ENCODE results near the gene BACE2. TPM values are rescaled to one million over a fixed set of nuclear protein-coding genes. Genes with fewer than 3 reads are reported as not detected.
A peak's percentile ranks its signal among the peaks of the same experiment; 100 is the strongest.

Gene BACE2
- total RNA-seq, 1 experiment from 2014 or later: 21.3 TPM

DNA sequence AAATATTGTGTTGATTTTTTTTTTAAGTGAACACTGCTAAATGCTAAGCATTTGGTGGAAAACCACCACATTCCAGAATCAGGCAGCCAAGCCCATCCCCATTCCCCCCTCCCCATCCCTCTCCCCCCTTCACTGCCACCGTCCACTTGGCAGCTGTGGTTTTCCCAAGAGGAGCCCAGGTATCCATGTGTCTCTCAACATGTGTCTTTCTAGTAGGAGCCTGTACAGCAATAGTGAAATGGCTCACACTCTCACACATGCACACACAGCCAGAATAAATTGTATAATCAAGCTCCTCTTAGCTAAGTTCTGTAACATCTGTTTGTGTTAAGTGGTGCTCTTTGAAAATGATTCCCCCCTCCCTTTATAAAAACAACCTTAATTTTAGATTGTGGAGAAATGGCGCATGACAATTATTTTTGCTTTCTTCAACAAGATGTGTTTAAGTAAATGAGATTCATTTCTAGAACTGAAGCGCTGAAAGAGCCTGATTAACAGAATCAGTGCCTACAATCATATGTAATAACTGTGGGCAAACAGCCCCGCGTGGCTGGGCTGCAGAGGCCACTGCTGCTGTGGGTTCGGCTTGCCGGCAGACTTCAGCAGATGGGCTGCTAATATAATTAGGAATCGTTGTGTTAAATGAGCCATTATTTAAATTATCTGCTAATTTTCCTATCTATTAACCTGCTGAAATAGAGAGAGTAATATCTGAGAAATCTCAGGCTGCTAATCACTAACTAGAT is 43.3 kb downstream of the BACE2 start:
- POLR2A ChIA-PET: interaction anchor here (1.2 kb wide), 1 partner anchor 26 kb away, joined by 3 read pairs; no protein-coding TSS in a partner anchor
- DNase-seq (ENCODE audit: unreplicated experiment): no peak
- Mint-ChIP-seq H3K4me1 (ENCODE audit: insufficient read depth, unreplicated experiment) (peaks cover 10% of the 10 kb centered on the region), H3K4me3 (ENCODE audit: unreplicated experiment) (no peak overlapping the region), H3K27ac (ENCODE audit: low read depth, unreplicated experiment) (no peak overlapping the region), H3K9me3 (ENCODE audit: unreplicated experiment) (no peaks in the 10 kb centered on the region), H3K36me3 (ENCODE audit: insufficient read depth, unreplicated experiment) (peaks cover 5% of the 10 kb centered on the region), H3K27me3 (ENCODE audit: insufficient read depth, unreplicated experiment) (no peaks in the 10 kb centered on the region)
- CTCF ChIA-PET: interaction anchor here (0.8 kb wide), 1 partner anchor 44 kb away, joined by 3 read pairs; no protein-coding TSS in a partner anchor
- TF ChIP-seq, protein P1, sequence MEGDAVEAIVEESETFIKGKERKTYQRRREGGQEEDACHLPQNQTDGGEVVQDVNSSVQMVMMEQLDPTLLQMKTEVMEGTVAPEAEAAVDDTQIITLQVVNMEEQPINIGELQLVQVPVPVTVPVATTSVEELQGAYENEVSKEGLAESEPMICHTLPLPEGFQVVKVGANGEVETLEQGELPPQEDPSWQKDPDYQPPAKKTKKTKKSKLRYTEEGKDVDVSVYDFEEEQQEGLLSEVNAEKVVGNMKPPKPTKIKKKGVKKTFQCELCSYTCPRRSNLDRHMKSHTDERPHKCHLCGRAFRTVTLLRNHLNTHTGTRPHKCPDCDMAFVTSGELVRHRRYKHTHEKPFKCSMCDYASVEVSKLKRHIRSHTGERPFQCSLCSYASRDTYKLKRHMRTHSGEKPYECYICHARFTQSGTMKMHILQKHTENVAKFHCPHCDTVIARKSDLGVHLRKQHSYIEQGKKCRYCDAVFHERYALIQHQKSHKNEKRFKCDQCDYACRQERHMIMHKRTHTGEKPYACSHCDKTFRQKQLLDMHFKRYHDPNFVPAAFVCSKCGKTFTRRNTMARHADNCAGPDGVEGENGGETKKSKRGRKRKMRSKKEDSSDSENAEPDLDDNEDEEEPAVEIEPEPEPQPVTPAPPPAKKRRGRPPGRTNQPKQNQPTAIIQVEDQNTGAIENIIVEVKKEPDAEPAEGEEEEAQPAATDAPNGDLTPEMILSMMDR (IDR thresholded peaks at IDR 0.05; ENCODE audit: unreplicated experiment): no peak
- intact Hi-C loops (cut with micrococcal nuclease): no loop called here
- BruUV-seq (replicated peaks): no TSS peak

DNA sequence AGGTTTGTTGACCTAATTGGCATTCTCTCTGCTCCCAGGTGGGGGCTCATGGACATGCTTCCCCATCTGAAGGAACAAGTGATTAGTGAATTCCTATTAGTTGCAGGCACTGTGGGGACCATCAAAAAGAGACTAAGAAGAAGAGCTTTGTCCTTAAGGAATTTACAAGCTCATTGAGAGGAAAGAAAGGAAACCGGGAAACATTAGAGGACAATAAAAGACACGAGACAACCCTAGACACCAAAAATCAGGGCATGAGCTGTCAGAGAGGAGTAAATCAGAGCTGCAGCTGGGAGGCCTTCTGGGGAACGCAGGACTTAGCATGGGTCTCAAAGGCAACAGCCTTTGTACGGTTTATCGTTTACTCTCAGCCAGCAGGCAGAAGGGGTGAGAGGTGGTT is 45.1 kb downstream of the BACE2 start:
- TF ChIP-seq, protein P1 (IDR thresholded peaks at IDR 0.05; ENCODE audit: unreplicated experiment): no peak
- no TSS peak for BruUV-seq (replicated peaks)
- Mint-ChIP-seq H3K4me3 (ENCODE audit: unreplicated experiment) (no peak overlapping the region), H3K27ac (ENCODE audit: low read depth, unreplicated experiment) (no peak overlapping the region), H3K27me3 (ENCODE audit: insufficient read depth, unreplicated experiment) (no peaks in the 10 kb centered on the region), H3K9me3 (ENCODE audit: unreplicated experiment) (no peaks in the 10 kb centered on the region), H3K36me3 (ENCODE audit: insufficient read depth, unreplicated experiment) (peaks cover 5% of the 10 kb centered on the region), H3K4me1 (ENCODE audit: insufficient read depth, unreplicated experiment) (peaks cover 13% of the 10 kb centered on the region)
- intact Hi-C loops (cut with micrococcal nuclease): no loop called here
- CTCF ChIA-PET: interaction anchor here (1.0 kb wide), 1 partner anchor 44 kb away, joined by 4 read pairs; no protein-coding TSS in a partner anchor
- no peak for DNase-seq (ENCODE audit: unreplicated experiment)
- POLR2A ChIA-PET: no interaction called here

DNA sequence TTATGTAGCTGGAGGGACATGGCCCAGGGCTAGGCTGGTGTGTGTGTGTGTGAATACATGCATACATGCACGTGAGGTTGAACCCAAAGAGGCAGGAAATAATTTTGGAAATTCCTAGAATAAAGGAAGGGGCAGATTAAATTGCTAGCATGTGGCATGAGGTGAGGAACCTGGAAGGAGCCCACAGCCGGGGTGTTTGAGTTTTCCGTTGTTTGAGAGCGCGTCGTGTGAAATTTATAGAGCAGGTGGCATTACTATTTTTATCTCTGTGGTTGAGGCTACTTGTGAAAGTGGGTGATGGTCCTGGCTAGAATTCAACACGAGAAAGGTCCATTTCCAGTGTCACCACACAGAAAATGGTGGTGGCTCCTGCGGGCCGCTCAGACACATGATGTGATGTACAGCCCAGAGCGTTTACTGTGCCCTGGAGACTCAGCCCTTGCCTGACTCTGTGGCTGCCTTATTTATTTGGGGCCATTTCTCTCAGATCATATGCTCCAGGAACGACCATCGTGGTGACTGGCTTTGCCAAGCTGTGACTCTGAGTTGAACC is 48.0 kb downstream of the BACE2 start:
- no peaks in the 10 kb centered on the region for H3K9me3 Mint-ChIP-seq (ENCODE audit: unreplicated experiment)
- TF ChIP-seq, protein P1 (IDR thresholded peaks at IDR 0.05; ENCODE audit: unreplicated experiment): no peak
- intact Hi-C loops (cut with micrococcal nuclease): no loop called here
- H3K4me3 Mint-ChIP-seq (ENCODE audit: unreplicated experiment): no peak overlapping the region
- peaks cover 16% of the 10 kb centered on the region for H3K4me1 Mint-ChIP-seq (ENCODE audit: insufficient read depth, unreplicated experiment)
- ChIA-PET CTCF (no interaction called here), POLR2A (no interaction called here)
- BruUV-seq (replicated peaks): no TSS peak
- H3K27ac Mint-ChIP-seq (ENCODE audit: low read depth, unreplicated experiment): peak overlapping the region; percentile 5
- H3K36me3 Mint-ChIP-seq (ENCODE audit: insufficient read depth, unreplicated experiment): no peaks in the 10 kb centered on the region
- no peaks in the 10 kb centered on the region for H3K27me3 Mint-ChIP-seq (ENCODE audit: insufficient read depth, unreplicated experiment)
- DNase-seq (ENCODE audit: unreplicated experiment): no peak

DNA sequence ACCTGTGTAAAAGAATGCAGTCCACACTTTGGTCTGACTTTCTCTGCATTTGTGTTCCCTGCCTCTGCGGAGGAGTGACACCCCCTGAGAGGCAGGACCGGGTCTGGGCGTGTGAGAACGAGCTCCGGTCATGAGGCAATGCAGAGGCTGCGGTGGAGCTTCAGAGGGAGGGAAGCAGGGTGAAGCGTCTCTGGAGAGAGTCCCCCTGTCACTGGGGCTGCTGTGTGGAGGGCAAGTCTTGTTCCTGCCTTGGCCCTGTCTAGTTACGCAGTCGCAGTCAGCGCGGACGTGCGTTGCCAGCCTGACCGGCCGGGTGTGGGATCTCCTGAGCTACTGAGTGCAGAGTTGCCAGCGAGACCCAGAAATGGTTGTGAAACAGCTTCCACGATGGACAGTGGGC is 48.5 kb downstream of the BACE2 start:
- Mint-ChIP-seq H3K36me3 (ENCODE audit: insufficient read depth, unreplicated experiment) (no peaks in the 10 kb centered on the region), H3K4me1 (ENCODE audit: insufficient read depth, unreplicated experiment) (peaks cover 16% of the 10 kb centered on the region), H3K9me3 (ENCODE audit: unreplicated experiment) (no peaks in the 10 kb centered on the region), H3K27ac (ENCODE audit: low read depth, unreplicated experiment) (no peak overlapping the region), H3K27me3 (ENCODE audit: insufficient read depth, unreplicated experiment) (no peaks in the 10 kb centered on the region), H3K4me3 (ENCODE audit: unreplicated experiment) (no peak overlapping the region)
- TF ChIP-seq, protein P1 (IDR thresholded peaks at IDR 0.05; ENCODE audit: unreplicated experiment): no peak
- BruUV-seq (replicated peaks): no TSS peak
- intact Hi-C loops (cut with micrococcal nuclease): no loop called here
- CTCF ChIA-PET: interaction anchor here (0.5 to 0.6 kb wide), 2 partner anchors 18 to 185 kb away, joined by 3 read pairs; no protein-coding TSS in a partner anchor
- POLR2A ChIA-PET: no interaction called here
- DNase-seq (ENCODE audit: unreplicated experiment): no peak
